Natural killer cell (primary cell): ENCODE measurements around the gene CCDC9B. TPM values are rescaled to one million over a fixed set of nuclear protein-coding genes. Genes with fewer than 3 reads are reported as not detected.

Source experiments
- ATAC-seq, 3 donors: fragments of 150-1000 bp in 2 of 3; fragments of 200-7000 bp in 1 of 3; cut with Tn5 transposase; 1 replicate in 1 of 3; 2 replicates in 2 of 3; pipeline ENCODE4 v1.10.0; 2021; ENCODE audit warnings: mild to moderate bottlenecking in 2 of 3, moderate library complexity in 2 of 3
- DNase-seq, 2 donors: peaks; one replicate each; pipeline versions ENCODE4 v3.0.0 to v3.0.0-alpha.2; 2013 to 2021; ENCODE audit warnings: mixed read lengths in 1 of 2
- H3K27ac ChIP-seq: one replicate; pipeline ENCODE4 v1.5.1; 2013; ENCODE audit warnings: mild to moderate bottlenecking, low read length
- H3K27me3 ChIP-seq: one replicate; pipeline ENCODE4 v1.6.1; 2013; ENCODE audit warnings: low read length; ENCODE audit not compliant: control insufficient read depth, insufficient read depth
- H3K36me3 ChIP-seq: one replicate; pipeline ENCODE4 v1.6.1; 2013; ENCODE audit warnings: low read length; ENCODE audit not compliant: control insufficient read depth, insufficient read depth
- H3K4me1 ChIP-seq: one replicate; pipeline ENCODE4 v1.6.1; 2013; ENCODE audit warnings: low read length; ENCODE audit not compliant: control insufficient read depth, insufficient read depth
- H3K4me3 ChIP-seq: one replicate; pipeline ENCODE4 v1.5.1; 2013; ENCODE audit warnings: low read length
- H3K9me3 ChIP-seq: one replicate; pipeline ENCODE4 v1.6.1; 2013; ENCODE audit warnings: low read length; ENCODE audit not compliant: control insufficient read depth, insufficient read depth
- H3K27ac Mint-ChIP-seq, 2 donors: one replicate each; pipeline ENCODE4 v1.8.0; 2022; ENCODE audit warnings: mild to moderate bottlenecking in 2 of 2, mixed read lengths in 2 of 2, moderate library complexity in 1 of 2
- H3K27me3 Mint-ChIP-seq, 2 donors: one replicate each; pipeline ENCODE4 v1.8.0; 2022; ENCODE audit warnings: low read depth in 2 of 2, mixed read lengths in 2 of 2
- H3K36me3 Mint-ChIP-seq: one replicate; pipeline ENCODE4 v1.8.0; 2022; ENCODE audit warnings: mixed read lengths
- H3K4me1 Mint-ChIP-seq, 2 donors: one replicate each; pipeline ENCODE4 v1.8.0; 2022; ENCODE audit warnings: mixed read lengths in 2 of 2
- H3K4me3 Mint-ChIP-seq: one replicate; pipeline ENCODE4 v1.8.0; 2022; ENCODE audit warnings: mild to moderate bottlenecking, moderate library complexity, mixed read lengths
- H3K9me3 Mint-ChIP-seq, 2 donors: one replicate each; pipeline ENCODE4 v1.8.0; 2022; ENCODE audit warnings: mixed read lengths in 2 of 2
- WGBS: methylation state at CpG from one replicate; pipeline ENCODE4 v1.1.7; 2013; ENCODE audit warnings: missing lambda C conversion rate; ENCODE audit not compliant: insufficient coverage; 5-methylcytosine and 5-hydroxymethylcytosine counted together
- intact Hi-C: fragments of 100-400 bp; cut with micrococcal nuclease; formaldehyde crosslinking; loops from one replicate; pipeline ENCODE4 v1.14.2; 2022
- total RNA-seq, 4 donors: library from RNA; stranded (reverse); fragments of 120-200 nt in 1 of 4; gene quantifications; one replicate each; pipeline versions ENCODE4 v1.2.3 to v1.2.4, GENCODE V29; 2013 to 2022
- TF ChIP-seq, protein P1 (sequence below): fragments of 200-600 bp; IDR thresholded peaks from one replicate; pipeline ENCODE4 v1.8.0; 2022; ENCODE audit warnings: antibody characterized with exemption

CCDC9B gene
- total RNA-seq, 3 donors from 2014 or later (not counting 1 experiment from before 2014, with no cell fraction given): 4.4 to 5.3 (median 4.7) TPM

DNA sequence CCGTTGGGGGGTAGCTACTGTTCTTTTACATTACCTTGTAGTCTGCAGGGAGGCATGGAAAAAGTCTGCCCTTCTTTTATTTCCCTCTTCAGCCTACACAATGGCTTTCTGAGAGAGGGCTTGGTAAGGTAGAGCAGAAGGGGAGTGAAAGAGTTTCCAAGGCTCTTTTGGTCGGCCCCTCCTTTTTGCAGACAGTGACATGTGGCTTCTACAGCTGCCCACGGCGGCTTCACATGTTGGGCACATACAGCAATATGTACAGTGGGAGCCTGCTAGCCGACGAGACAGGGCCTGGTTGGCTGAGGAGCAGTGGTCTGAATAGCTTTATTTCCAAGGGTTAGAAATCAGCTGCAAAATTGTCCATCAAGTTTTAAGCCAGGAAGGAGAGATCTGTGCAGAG is 13.3 kb downstream of the CCDC9B start:
- TF ChIP-seq, protein P1, sequence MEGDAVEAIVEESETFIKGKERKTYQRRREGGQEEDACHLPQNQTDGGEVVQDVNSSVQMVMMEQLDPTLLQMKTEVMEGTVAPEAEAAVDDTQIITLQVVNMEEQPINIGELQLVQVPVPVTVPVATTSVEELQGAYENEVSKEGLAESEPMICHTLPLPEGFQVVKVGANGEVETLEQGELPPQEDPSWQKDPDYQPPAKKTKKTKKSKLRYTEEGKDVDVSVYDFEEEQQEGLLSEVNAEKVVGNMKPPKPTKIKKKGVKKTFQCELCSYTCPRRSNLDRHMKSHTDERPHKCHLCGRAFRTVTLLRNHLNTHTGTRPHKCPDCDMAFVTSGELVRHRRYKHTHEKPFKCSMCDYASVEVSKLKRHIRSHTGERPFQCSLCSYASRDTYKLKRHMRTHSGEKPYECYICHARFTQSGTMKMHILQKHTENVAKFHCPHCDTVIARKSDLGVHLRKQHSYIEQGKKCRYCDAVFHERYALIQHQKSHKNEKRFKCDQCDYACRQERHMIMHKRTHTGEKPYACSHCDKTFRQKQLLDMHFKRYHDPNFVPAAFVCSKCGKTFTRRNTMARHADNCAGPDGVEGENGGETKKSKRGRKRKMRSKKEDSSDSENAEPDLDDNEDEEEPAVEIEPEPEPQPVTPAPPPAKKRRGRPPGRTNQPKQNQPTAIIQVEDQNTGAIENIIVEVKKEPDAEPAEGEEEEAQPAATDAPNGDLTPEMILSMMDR: no peak
- no peaks in the 10 kb centered on the region for H3K27me3 ChIP-seq
- no peaks in the 10 kb centered on the region for H3K9me3 Mint-ChIP-seq
- ATAC-seq (no peak), DNase-seq (no peak)
- WGBS: 25% methylated on average over 6 of the region's 6 CpGs
- H3K4me1 ChIP-seq: peaks cover 32% of the 10 kb centered on the region
- no peaks in the 10 kb centered on the region for H3K36me3 ChIP-seq
- peak overlapping the region; percentile 41 for H3K4me3 Mint-ChIP-seq
- no peaks in the 10 kb centered on the region for H3K36me3 Mint-ChIP-seq
- H3K4me3 ChIP-seq: no peak overlapping the region
- peaks cover 0 to 2% of the 10 kb centered on the region in 2 donors for H3K27me3 Mint-ChIP-seq
- intact Hi-C loops: no loop called here
- H3K27ac ChIP-seq: no peak overlapping the region
- no peaks in the 10 kb centered on the region for H3K9me3 ChIP-seq
- peak overlapping the region in 1 of 2 donors; percentile 42 for H3K27ac Mint-ChIP-seq
- H3K4me1 Mint-ChIP-seq: peaks cover 36 to 42% of the 10 kb centered on the region in 2 donors

DNA sequence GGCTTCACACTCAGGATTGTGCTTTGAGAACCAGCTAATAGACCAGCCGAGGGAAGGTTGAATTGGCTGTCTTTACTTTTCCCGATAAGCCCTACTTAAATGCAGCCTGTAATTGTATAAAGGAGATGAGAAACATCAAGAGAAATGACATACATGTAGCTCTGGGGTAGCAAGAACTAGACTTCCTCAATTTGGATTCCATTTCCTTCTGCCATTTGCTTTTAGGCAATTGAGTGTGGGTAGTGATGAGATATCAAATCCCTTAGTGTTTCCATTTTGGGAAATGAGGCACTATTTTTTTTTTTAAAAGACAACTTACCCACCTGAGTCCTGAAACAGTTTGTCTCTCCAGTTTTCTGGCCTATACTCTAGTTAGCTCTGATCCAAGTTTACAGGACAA is 15.0 kb downstream of the CCDC9B start:
- TF ChIP-seq, protein P1: no peak
- WGBS: 100% methylated on average over 2 of the region's 2 CpGs
- no peak overlapping the region for H3K4me3 Mint-ChIP-seq
- H3K4me1 Mint-ChIP-seq: peaks cover 43 to 58% of the 10 kb centered on the region in 2 donors
- Histone ChIP-seq H3K27ac (no peak overlapping the region), H3K36me3 (no peaks in the 10 kb centered on the region), H3K4me1 (peaks cover 25% of the 10 kb centered on the region), H3K27me3 (no peaks in the 10 kb centered on the region), H3K9me3 (no peaks in the 10 kb centered on the region), H3K4me3 (no peak overlapping the region)
- no peak overlapping the region for H3K27ac Mint-ChIP-seq
- ATAC-seq: no peak
- H3K27me3 Mint-ChIP-seq: peaks cover 0 to 2% of the 10 kb centered on the region in 2 donors
- no peaks in the 10 kb centered on the region for H3K9me3 Mint-ChIP-seq
- H3K36me3 Mint-ChIP-seq: no peaks in the 10 kb centered on the region
- intact Hi-C loops: loop anchor here (2.0 kb wide), 1 partner anchor 13 kb away; no protein-coding TSS in a partner anchor
- no peak for DNase-seq

DNA sequence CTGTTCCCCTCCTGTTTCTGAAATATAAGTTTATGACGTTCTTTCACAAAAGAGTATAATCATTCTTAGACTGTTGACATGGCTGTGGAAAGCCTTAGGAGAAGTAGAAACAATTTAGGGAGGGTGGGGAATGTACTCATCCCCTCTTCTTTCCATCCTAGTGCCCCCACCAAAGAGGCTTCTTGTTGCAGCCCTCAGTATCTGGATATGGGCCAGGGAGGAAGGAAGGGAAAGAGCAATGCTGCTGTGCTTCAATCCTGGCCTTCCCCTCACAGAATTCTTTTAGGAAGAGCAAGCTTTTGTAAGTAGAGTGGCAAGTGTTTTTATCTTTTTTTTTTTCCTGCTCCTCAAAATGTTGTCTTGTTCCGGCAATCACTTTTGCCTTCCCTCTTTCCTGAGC is 15.6 kb downstream of the CCDC9B start:
- intact Hi-C loops: loop anchor here (2.0 kb wide), 1 partner anchor 14 kb away; no protein-coding TSS in a partner anchor
- H3K27me3 Mint-ChIP-seq: peaks cover 0 to 2% of the 10 kb centered on the region in 2 donors
- WGBS: 90% methylated on average over 1 of the region's 2 CpGs
- H3K9me3 ChIP-seq: no peaks in the 10 kb centered on the region
- H3K27ac ChIP-seq: no peak overlapping the region
- no peak for ATAC-seq
- peak overlapping the region; percentile 33 to 53 for H3K27ac Mint-ChIP-seq
- no peak for DNase-seq
- H3K36me3 Mint-ChIP-seq: no peaks in the 10 kb centered on the region
- peaks cover 44 to 58% of the 10 kb centered on the region in 2 donors for H3K4me1 Mint-ChIP-seq
- H3K4me1 ChIP-seq: peaks cover 24% of the 10 kb centered on the region
- TF ChIP-seq, protein P1: no peak
- no peaks in the 10 kb centered on the region for H3K9me3 Mint-ChIP-seq
- no peaks in the 10 kb centered on the region for H3K36me3 ChIP-seq
- no peak overlapping the region for H3K4me3 ChIP-seq
- peak overlapping the region; percentile 83 for H3K4me3 Mint-ChIP-seq
- no peaks in the 10 kb centered on the region for H3K27me3 ChIP-seq
